Fibroblast of villous mesenchyme (primary cell): ENCODE measurements around the gene ADAMTS7. TPM values are rescaled to one million over a fixed set of nuclear protein-coding genes. Genes with fewer than 3 reads are reported as not detected.
"Not testable (repeated sequence)": the region's sequence is repeated elsewhere in the genome, so short reads cannot be mapped to it uniquely, and the experiment has no call there.

Experiments
- DNase-seq: peaks from one replicate; pipeline ENCODE4 v3.0.0-alpha.2; 2010; ENCODE audit warnings: low read depth
- H3K4me3 ChIP-seq: 2 replicates; pipeline ENCODE4 v1.5.1; 2011; ENCODE audit warnings: low read depth, mild to moderate bottlenecking, low read length
- CTCF ChIP-seq: IDR thresholded peaks from 2 replicates; pipeline ENCODE4 v1.5.1; 2012; ENCODE audit warnings: low read depth, mild to moderate bottlenecking, low read length; ENCODE audit not compliant: insufficient read depth
- total RNA-seq: library from RNA; depleted of rRNA; stranded (reverse); fragments of >200 nt; gene quantifications from 2 replicates; pipeline ENCODE4 v1.2.3, GENCODE V29; 2012

Gene ADAMTS7
- total RNA-seq, 1 donor, result 16.4 TPM

GRCh38 chr15:78850352-78850751 is 39.1 kb upstream of the ADAMTS7 start:
- DNase-seq, result no peak
- TF ChIP-seq CTCF, result no peak
- H3K4me3 ChIP-seq, result no peak overlapping the region

GRCh38 chr15:78847387-78847906 is 36.2 kb upstream of the ADAMTS7 start:
- DNase-seq, H3K4me3 ChIP-seq: not testable (repeated sequence)

GRCh38 chr15:78846906-78847305 is 35.6 kb upstream of the ADAMTS7 start:
- not testable (repeated sequence) for DNase-seq, H3K4me3 ChIP-seq

GRCh38 chr15:78842519-78842918 is 31.3 kb upstream of the ADAMTS7 start:
- no peak for TF ChIP-seq CTCF
- no peak for DNase-seq
- no peak overlapping the region for H3K4me3 ChIP-seq

GRCh38 chr15:78841891-78842290 is 30.6 kb upstream of the ADAMTS7 start:
- TF ChIP-seq CTCF, result no peak
- DNase-seq, result no peak
- H3K4me3 ChIP-seq, result no peak overlapping the region

GRCh38 chr15:78841376-78841706 is 30.1 kb upstream of the ADAMTS7 start:
- no peak for DNase-seq
- no peak overlapping the region for H3K4me3 ChIP-seq
- no peak for TF ChIP-seq CTCF

- no peak for DNase-seq
- no peak overlapping the region for H3K4me3 ChIP-seq
- TF ChIP-seq CTCF, result no peak
These were observed 29.6 kb upstream of the ADAMTS7 start for GRCh38 chr15:78840661-78841375.

- not testable (repeated sequence) for DNase-seq, H3K4me3 ChIP-seq
These were observed 27.9 kb upstream of the ADAMTS7 start for GRCh38 chr15:78839151-78839550.
